Erythroblast (primary cell): ENCODE data around the gene RDH5.

Experiments used
- GATA1 ChIP-seq: IDR thresholded peaks from 2 replicates; pipeline ENCODE4 v1.6.1; 2011; ENCODE audit warnings: low read depth, mild to moderate bottlenecking, control low read depth, low read length, moderate library complexity
- POLR2A ChIP-seq: IDR thresholded peaks from 2 replicates; pipeline ENCODE4 v1.6.1; 2011; ENCODE audit warnings: mild to moderate bottlenecking, low read length

GRCh38 chr12:55676707-55677106, 43.5 kb upstream of the RDH5 start:
- TF ChIP-seq POLR2A (no peak), GATA1 (no peak)
